Heart left ventricle (tissue), 13 donors: ENCODE results near the gene PPP1R14C.

Source experiments
- CTCF ChIP-seq, 12 donors: fragments of 200-600 bp; sonication (generic) in 4 of 12; IDR thresholded peaks; one replicate each; pipeline versions ENCODE4 v1.5.0 to v1.8.0; 2018 to 2022; ENCODE audit warnings: antibody characterized with exemption in 12 of 12, mild to moderate bottlenecking in 5 of 12
- POLR2A ChIP-seq, 2 donors: fragments of 450-650 bp; IDR thresholded peaks; one replicate each; pipeline ENCODE4 v1.6.1; 2017; ENCODE audit warnings: antibody characterized with exemption in 2 of 2, mild to moderate bottlenecking in 2 of 2, moderate library complexity in 2 of 2
- donor health status: ischemic (EF 13 %, LVEDD 7.1; RV severe dilation, severe dysfunction).
- donor health status: DM: no; HTN: yes; CAD: no.
- donor health status: DM: no; HTN: no; CAD: no.
- donor health status: ischemic (EF 25% LVEDD 6.9; RV normal size, moderate dysfunction).
- donor health status: ischemic (EF 25% LVEDD 5.7; RV mildly dilated, moderate dysfunction).
- donor health status: ischemic (EF 35%, LVEDD 5.7; RV mildly dilated, moderate dysfunction).
- donor health status: nonischemic (EF 11% LVEDD 7.7; RV severe dilation, severe dysfunction).
- donor health status: DM: yes; HTN: yes; CAD: no.
- donor health status: PGD.
- donor health status: ischemic (EF 29% LVEDD 5.4; RV normal size, mild dysfunction).
- donor health status: nonischemic (EF 23%, LVEDD 6.1; RV moderate dilation, normal function).

DNA sequence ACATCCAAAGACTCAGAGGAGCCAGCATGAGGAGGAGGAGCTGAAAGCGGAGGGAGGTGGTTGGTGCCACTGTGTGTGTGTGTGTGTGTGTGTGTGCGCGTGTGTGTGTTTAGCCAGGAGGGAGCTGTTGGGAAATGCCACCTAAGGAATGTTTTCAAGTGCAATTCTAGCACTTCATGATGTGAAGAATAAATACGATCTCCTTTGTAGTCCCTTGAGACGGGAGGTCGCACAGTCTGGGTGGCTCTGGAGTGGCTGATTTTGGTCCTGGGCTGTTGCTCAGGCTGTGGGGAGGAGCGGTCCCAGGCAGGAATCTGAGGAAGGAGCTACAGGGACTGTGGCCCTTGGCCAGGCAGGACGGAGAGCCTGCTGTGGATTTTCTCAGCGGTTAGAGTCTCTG, 93.7 kb downstream of the PPP1R14C start:
- TF ChIP-seq POLR2A (IDR thresholded peaks at IDR 0.05) (no peak), CTCF (IDR thresholded peaks at IDR 0.05) (no peak)
